ENCODE data around the gene EDEM3.
A peak's percentile ranks its signal among the peaks of the same experiment; 100 is the strongest.

Gene EDEM3

DNA sequence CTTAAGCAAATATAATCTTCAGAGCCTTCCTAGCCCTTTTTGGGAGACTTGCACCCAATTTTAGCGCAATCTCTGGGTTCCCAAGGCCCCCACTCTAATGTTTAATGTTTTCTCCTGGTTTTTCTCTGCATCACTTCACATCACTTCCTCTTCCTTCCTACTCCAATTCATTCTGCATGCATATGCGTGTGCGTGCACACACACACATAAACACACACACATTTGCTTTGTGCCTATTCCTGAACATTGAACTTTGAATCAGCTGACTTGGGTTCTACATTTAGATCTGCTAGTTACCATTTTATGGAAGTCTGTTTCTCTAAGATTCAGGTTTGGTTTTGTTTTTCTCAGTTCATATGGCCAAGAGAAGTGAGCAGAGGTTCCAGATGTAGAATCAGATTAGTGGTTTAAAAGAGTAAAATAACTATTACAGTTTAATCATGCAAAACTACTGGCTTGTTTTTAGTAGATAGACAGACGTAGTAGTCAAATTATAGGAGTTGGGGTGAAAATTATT lies 7.4 kb upstream of the EDEM3 start:
- DNase-seq (ENCODE audit: low read depth in 1 of 2, low spot score in 1 of 2) = no peak
- Histone ChIP-seq H3K27me3 (ENCODE audit: insufficient read depth, poor library complexity, severe bottlenecking) (no peaks in the 10 kb centered on the region), H3K27ac (replicated peaks) (no peak overlapping the region), H3K4me3 (replicated peaks; ENCODE audit: insufficient read depth, low read length) (no peak overlapping the region)
- TF ChIP-seq SPI1 (IDR thresholded peaks at IDR 0.05; ENCODE audit: borderline replicate concordance, low read depth) = peak; percentile 47; the same call in 1 of the 2 replicates
- no peak for TF ChIP-seq POLR2AphosphoS5 (IDR thresholded peaks at IDR 0.05; ENCODE audit: low read depth)

DNA sequence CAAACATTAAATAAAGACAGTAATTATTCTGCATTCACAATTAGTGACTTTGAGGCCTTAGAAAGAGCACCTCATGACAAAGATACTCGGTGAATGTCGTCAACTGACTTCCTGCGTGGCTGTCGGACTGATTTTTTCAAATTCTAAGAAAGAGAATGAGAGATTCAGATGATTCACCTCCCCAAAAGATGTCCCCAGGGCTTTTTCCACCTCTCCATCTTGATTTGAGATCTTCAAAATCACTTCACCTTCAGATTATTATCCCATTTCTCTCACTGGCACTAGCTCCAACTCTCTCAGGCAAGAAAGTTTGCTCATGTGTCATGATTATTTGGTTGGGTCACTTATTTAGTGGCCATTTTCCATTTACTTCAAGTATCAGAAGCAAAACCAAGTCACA lies 5.0 kb upstream of the EDEM3 start:
- Histone ChIP-seq H3K27me3 (ENCODE audit: insufficient read depth, poor library complexity, severe bottlenecking) (no peaks in the 10 kb centered on the region), H3K4me3 (replicated peaks; ENCODE audit: insufficient read depth, low read length) (no peak overlapping the region), H3K27ac (replicated peaks) (no peak overlapping the region)
- TF ChIP-seq, protein P1, sequence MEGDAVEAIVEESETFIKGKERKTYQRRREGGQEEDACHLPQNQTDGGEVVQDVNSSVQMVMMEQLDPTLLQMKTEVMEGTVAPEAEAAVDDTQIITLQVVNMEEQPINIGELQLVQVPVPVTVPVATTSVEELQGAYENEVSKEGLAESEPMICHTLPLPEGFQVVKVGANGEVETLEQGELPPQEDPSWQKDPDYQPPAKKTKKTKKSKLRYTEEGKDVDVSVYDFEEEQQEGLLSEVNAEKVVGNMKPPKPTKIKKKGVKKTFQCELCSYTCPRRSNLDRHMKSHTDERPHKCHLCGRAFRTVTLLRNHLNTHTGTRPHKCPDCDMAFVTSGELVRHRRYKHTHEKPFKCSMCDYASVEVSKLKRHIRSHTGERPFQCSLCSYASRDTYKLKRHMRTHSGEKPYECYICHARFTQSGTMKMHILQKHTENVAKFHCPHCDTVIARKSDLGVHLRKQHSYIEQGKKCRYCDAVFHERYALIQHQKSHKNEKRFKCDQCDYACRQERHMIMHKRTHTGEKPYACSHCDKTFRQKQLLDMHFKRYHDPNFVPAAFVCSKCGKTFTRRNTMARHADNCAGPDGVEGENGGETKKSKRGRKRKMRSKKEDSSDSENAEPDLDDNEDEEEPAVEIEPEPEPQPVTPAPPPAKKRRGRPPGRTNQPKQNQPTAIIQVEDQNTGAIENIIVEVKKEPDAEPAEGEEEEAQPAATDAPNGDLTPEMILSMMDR (IDR thresholded peaks at IDR 0.05; ENCODE audit: insufficient read depth, low read length) = no peak
- TF ChIP-seq GABPA (IDR thresholded peaks at IDR 0.05; ENCODE audit: low read depth) (no peak), POLR2AphosphoS5 (IDR thresholded peaks at IDR 0.05; ENCODE audit: low read depth) (no peak), SPI1 (IDR thresholded peaks at IDR 0.05; ENCODE audit: borderline replicate concordance, low read depth) (no peak)
- TF ChIP-seq, protein P2, sequence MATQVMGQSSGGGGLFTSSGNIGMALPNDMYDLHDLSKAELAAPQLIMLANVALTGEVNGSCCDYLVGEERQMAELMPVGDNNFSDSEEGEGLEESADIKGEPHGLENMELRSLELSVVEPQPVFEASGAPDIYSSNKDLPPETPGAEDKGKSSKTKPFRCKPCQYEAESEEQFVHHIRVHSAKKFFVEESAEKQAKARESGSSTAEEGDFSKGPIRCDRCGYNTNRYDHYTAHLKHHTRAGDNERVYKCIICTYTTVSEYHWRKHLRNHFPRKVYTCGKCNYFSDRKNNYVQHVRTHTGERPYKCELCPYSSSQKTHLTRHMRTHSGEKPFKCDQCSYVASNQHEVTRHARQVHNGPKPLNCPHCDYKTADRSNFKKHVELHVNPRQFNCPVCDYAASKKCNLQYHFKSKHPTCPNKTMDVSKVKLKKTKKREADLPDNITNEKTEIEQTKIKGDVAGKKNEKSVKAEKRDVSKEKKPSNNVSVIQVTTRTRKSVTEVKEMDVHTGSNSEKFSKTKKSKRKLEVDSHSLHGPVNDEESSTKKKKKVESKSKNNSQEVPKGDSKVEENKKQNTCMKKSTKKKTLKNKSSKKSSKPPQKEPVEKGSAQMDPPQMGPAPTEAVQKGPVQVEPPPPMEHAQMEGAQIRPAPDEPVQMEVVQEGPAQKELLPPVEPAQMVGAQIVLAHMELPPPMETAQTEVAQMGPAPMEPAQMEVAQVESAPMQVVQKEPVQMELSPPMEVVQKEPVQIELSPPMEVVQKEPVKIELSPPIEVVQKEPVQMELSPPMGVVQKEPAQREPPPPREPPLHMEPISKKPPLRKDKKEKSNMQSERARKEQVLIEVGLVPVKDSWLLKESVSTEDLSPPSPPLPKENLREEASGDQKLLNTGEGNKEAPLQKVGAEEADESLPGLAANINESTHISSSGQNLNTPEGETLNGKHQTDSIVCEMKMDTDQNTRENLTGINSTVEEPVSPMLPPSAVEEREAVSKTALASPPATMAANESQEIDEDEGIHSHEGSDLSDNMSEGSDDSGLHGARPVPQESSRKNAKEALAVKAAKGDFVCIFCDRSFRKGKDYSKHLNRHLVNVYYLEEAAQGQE (IDR thresholded peaks at IDR 0.05; ENCODE audit: insufficient replicate concordance, low read depth) = no peak
- DNase-seq (ENCODE audit: low read depth in 1 of 2, low spot score in 1 of 2) = no peak

DNA sequence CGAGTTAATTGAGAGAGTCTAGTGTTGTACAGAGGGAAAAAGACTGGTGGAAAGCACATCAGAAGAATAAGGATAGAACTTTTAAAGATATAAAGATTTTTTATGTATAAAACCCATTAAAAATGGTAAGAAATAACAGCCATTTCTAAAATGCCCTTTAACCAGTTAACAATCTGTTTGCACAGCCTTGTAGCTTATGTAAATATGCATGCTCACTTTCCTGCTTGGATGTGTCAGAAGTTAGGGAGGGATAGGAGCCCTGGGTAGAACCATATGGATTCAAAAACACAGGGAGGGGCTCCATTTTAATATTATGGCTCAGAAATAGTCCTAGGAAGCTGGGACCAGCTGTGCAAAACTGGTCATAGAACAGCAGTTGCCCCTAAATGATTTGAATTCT lies 4.5 kb upstream of the EDEM3 start:
- H3K4me3 ChIP-seq (replicated peaks; ENCODE audit: insufficient read depth, low read length) = no peak overlapping the region
- DNase-seq (ENCODE audit: low read depth in 1 of 2, low spot score in 1 of 2) = no peak
- no peak overlapping the region for H3K27ac ChIP-seq (replicated peaks)
- TF ChIP-seq SPI1 (IDR thresholded peaks at IDR 0.05; ENCODE audit: borderline replicate concordance, low read depth) = no peak
- no peak for TF ChIP-seq GABPA (IDR thresholded peaks at IDR 0.05; ENCODE audit: low read depth)
- TF ChIP-seq, protein P1 (IDR thresholded peaks at IDR 0.05; ENCODE audit: insufficient read depth, low read length) = no peak
- TF ChIP-seq POLR2AphosphoS5 (IDR thresholded peaks at IDR 0.05; ENCODE audit: low read depth) = no peak
- TF ChIP-seq, protein P2 (IDR thresholded peaks at IDR 0.05; ENCODE audit: insufficient replicate concordance, low read depth) = no peak
- H3K27me3 ChIP-seq (ENCODE audit: insufficient read depth, poor library complexity, severe bottlenecking) = no peaks in the 10 kb centered on the region

DNA sequence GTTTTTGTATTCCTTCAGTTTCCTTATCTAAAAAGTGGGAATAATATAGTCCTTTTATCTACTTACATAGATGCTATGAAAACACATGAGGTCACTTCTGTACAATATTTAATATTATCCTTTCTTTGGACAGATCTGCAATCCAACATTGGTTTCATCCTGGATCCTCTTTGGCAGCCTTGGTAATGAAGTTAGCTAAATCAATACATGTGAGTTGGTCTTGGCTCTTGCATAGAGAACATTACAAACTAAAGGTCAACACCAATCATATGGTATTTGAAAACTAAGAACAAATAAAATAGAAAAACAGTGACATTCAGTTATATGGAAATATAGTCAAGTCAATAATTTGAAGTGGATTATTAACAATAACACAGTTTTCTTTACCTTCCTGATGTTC lies 3.2 kb upstream of the EDEM3 start:
- Histone ChIP-seq H3K27ac (replicated peaks) (no peak overlapping the region), H3K27me3 (ENCODE audit: insufficient read depth, poor library complexity, severe bottlenecking) (no peaks in the 10 kb centered on the region), H3K4me3 (replicated peaks; ENCODE audit: insufficient read depth, low read length) (no peak overlapping the region)
- no peak for DNase-seq (ENCODE audit: low read depth in 1 of 2, low spot score in 1 of 2)
- TF ChIP-seq GABPA (IDR thresholded peaks at IDR 0.05; ENCODE audit: low read depth) (no peak), SPI1 (IDR thresholded peaks at IDR 0.05; ENCODE audit: borderline replicate concordance, low read depth) (no peak), POLR2AphosphoS5 (IDR thresholded peaks at IDR 0.05; ENCODE audit: low read depth) (no peak)
- TF ChIP-seq, protein P1 (IDR thresholded peaks at IDR 0.05; ENCODE audit: insufficient read depth, low read length) = no peak
- TF ChIP-seq, protein P2 (IDR thresholded peaks at IDR 0.05; ENCODE audit: insufficient replicate concordance, low read depth) = no peak
